GM21423 (cell line): ENCODE data around the gene IRAK1.
A peak's percentile ranks its signal among the peaks of the same experiment; 100 is the strongest.

Experiments used
- ATAC-seq: cut with Tn5 transposase; IDR thresholded peaks from one replicate; pipeline ENCODE4 v1.9.1; 2021; ENCODE audit warnings: mild to moderate bottlenecking, moderate library complexity; ENCODE audit not compliant: unreplicated experiment

IRAK1 gene

DNA sequence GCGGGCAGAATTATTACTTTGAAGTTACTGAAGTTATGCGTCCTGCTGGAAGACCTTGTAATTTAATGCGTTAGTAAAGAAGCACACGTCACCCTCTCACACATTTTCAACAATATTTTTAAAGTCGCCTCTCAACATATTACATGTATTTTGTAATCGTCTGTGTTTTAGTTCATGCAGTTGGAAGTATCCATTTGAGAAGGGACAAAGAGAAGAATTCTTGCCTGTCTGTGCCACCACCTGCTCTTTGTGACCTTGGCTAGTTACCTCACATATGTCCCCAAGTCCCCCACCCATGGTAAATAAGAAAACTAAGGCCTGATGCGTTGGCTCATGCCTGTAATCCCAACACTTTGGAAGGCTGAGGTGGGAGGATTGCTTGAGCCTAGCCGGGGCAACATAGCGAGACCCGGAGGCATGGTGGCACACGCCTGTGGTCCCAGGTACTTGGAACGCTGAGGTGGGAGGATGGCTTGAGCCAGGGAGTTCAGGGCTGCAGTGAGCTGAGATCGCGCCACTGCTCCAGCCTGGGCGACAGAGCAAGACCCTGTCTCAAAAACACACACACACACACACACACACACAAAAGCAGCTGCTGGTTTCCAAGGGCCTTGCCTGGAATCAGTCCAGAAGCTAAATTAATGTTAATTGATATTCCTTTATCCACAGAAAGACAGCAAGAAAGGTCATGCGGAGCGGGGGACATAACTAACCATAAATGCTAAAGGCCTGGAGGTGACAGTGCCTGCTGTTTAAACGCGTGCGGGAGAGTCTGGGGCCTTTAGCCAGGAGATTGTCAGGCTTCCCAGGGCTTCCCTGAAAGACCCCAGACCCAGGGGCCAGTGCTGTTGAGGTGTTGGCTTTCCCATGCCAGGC is 46.3 kb downstream of the IRAK1 start:
- ATAC-seq, result no peak

DNA sequence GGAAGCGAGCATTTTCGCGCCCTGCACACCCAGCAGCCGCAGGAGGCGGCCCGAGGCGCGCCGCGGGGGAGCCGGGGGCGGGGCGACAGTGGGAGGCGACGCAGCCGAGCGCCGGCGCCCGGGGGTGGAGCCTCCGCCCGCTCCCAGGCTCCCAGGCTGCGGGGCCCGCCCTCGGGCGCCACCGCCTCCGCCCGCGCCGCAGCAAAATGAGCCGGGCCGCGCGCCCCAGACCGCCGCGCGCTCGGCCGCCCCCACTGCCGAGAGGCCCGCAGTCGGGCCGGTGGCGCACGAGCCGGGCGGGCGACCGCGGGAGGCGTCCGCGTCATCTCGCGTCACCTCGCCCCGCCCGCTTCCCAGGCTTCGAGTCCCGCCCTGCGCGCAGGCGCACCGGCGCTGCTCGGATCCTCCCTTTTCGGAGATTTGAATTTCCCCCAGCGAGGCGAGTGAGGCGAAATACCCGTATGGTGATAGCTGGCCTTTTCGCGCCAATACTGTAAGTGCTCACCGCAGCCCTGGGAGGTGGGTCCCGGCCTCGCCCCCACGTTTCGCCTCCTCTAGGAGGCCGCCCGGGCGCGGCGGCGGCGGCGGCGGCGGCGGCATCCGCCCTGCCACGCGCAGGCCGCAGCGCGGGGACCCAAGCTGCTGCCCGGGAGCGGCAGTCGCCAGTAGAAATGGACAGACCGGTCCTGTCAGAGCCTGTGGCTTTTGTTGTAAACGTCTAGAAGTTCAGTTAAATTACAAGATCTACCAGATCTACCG is 47.2 kb downstream of the IRAK1 start, which contains the start of gene TMEM187:
TSS of gene TMEM187 (plus strand) at position 387 of the 759 bp plus-strand sequence. CDS start 9,309 bp downstream, outside the sequence.
- ATAC-seq, result peak; percentile 43

DNA sequence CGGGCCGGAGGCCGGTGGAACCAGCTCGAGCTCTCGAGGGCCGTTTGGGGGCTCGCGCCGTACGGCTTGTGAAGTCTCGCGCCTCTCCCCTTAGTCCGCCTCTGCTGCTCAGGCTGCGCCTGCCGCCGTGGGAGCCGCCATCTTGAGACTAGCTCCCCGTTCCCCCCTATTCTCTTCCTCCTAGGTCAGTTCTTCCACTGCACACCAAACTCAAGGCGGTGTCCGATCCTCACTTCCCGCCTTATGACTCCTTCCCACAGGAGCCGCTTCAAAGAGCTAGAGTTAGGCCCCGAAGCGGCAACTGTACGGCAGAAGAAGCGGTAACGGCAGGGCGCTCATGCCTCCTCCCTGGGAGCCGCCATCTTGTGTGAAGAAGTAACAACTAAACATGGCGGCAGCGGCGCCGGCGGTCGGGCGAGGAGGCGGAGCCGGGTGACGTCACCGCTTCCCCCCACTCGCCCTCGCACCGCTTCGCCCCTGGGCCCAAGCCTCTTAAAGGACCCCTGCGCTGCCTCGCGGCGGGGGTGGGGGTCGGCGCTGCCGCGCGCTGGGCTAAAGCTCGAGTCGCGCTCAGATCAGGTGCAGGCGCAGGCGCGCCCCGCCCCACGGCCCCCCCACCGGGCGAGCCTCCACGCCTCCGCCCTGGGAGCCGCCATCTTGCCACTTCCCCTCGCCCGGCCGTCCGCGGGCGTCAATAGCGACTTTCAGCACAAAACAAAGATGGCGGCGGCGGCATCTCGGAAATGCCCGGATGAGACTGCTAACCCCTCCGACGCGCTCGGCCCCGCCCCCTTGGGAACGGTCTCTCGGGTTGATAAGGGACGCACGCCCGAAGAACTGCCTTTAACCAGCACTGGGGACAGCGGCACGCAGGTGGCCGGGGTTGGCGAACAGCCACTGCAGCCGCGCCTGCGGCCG is 48.0 kb downstream of the IRAK1 start, which contains the start of gene HCFC1:
TSS of gene HCFC1 (minus strand) at position 369 of the 918 bp plus-strand sequence. CDS start 978 bp downstream, outside the sequence.
- ATAC-seq, result peak; percentile 35

DNA sequence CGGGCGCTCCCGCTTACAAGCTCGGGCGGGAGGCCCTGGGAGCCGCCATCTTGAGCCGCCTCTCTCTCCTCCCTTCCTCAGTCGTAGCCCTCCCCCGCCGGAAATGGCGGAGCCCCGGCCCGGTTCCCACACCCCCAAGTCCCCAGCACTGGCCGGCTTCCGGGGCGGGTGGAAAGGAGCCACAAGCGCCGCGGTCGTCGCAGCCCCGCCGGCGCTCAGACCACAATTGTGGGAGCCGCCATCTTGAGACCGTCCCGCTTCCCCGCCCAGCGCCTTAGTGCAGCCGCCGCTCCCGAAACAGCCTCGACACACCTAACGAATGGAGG is 48.6 kb downstream of the IRAK1 start:
- peak; percentile 31 for ATAC-seq

DNA sequence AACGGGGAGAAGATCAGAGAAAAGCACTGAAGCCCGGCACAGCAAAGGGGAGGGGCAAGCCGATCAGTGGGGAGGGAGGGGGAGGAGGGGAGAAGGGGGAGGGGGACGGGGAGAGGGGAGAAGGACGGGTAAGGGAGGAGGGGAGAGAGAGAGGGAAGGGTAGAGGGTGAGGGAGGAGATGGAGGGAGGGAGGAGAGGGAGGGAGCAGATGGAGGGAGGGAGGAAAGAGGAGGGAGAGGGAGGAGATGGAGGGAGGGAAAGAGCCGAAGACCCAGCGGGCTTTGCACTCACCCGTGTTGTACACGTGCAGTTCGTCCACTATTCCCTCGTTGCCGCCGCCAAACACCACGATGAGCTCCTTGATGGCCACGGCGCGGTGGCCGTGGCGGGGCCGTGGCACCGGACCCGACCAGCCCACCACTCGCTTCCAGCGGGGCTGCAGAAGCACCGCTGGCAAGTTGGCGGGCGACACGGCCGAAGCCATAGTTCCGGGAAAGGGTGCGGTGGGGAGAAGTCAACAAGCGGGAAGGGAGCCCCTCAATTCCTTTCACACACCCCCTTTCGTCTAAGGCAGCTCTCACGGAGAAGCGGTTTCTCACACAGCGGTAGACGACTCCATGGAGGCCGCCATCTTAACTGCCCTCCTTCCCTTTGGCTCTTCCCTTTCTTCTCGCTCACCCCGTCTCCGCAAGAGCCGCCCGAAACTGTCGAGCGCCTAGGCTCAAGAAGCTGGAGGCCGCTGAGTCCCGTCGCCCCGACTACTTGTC is 49.2 kb downstream of the IRAK1 start:
- ATAC-seq, result peak; percentile 1

DNA sequence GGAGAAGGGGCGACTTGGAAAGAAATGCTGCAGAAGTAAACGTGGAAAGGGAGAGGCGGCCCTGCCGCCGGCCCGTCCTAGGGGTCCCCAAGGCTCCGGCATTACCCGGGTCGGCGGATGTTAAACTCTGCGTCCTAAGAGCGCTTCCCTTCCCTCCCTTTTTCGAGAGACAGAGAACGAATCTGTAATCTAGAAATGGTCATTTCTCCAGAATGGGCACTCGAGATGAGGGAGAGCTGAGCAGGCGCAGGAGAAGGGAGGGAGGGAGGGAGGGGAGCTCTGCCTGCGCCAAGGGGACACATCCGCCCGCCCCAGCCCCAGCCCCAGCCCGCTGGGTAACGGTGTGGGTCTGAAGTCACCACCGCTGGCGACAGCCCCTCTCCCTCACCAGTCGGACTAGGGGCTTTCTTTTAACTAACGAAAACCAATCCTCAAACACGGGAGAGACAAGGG is 49.8 kb downstream of the IRAK1 start:
- ATAC-seq, result no peak

DNA sequence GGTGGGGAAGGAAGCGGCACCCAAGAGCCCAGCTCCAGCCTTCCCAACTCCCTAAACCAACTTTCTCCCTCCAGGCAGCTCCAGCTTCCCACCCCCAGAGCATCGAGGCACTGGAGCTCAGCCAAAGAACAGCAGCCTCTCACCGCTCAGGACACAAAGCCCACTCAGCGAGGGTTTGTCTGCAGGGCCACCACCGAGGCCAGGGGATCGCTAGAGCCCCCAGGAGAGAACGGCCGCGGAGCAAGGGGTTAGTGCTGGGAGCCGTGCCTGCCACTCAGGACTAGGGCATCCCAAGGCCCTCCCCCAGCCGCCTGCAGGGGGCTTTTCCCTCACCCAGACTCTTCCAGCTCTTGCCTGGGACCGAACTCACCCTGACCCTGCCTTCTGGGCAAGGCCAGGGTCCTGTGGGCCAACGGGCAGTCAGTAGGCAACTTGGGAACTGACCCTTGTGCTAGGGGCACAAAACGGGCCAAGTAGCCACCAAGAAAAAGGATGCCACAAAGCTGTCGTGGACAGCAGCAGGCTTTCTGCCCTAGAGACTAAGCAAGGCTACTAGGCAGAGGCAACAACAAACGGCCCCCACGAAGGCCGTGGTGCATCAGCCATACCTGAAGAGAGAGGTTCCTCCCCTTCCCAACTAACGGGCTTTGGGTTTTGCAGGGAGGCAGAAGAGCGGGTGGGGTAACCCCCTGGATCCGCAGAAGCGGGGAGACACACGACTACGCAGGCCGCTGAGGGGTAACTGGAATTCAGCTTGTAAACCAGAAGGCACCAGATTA is 50.4 kb downstream of the IRAK1 start:
- no peak for ATAC-seq

DNA sequence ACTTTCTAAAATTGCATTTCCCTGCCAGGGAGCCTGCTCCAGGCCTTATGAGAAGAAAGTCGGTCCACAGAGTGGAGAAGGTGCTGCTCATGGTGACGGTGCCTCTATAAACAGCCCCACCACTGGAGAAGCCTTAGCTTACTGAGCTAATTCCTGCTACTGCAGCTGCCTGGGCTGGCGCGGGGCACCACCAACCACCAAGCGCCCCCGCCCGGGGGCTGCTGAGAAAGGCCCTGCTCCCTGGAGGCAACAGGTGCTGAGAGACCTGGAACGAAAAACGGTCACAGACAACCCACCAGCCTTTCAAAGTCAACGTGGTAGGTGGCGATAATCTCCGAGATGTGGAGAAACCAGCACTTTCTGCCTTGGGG is 51.0 kb downstream of the IRAK1 start:
- no peak for ATAC-seq

DNA sequence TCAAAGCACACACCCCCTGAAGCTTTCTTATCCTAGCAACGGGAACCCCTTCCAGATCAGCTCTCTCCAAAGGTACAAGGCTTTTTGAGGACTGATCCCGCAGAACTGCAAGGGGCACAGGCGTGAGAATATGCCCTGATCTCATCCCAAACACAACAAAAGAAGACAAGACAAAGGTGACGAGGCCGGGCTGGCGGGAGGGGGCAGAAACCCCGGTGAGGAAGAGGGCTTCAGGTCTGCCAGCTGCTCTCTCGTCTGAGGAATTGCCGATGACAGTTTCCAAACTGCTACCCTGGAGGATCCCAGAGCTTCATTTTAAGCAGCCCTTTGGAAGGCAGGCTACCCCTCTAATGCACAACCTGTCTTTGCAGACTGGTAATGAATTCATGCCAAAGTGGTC is 51.4 kb downstream of the IRAK1 start:
- no peak for ATAC-seq

DNA sequence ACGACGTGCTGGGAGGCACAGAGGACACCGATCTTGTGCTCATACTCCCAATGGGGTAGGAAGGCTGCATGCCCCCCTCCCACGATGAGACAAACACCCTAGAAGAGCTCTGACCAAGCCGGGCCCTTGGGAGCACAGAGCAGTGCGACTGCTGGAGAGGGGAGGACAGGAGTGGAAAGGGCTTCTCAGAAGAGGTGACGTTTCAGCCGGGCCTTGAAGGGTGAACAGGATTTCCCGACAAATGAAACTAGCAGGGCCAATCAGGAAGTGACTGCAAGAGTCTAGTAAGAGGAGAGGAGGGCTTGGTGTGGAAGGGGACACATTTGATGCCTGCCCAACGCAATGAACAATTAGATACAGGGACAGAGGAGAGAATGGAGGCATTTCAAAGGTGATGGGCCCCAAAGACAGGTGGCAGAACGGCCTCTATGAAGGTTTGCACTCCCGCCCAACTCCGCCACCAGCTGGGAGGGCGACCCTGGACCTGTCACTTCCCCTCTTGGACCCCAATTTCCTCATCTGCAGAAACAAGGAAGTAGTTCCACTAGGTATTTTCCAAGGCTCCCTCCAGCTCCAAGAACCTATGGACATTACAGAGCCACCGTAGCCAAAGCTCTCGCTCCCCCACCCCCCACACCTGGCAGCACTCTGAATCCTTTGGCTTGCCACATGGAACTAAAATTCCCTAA is 52.0 kb downstream of the IRAK1 start:
- ATAC-seq, result no peak

DNA sequence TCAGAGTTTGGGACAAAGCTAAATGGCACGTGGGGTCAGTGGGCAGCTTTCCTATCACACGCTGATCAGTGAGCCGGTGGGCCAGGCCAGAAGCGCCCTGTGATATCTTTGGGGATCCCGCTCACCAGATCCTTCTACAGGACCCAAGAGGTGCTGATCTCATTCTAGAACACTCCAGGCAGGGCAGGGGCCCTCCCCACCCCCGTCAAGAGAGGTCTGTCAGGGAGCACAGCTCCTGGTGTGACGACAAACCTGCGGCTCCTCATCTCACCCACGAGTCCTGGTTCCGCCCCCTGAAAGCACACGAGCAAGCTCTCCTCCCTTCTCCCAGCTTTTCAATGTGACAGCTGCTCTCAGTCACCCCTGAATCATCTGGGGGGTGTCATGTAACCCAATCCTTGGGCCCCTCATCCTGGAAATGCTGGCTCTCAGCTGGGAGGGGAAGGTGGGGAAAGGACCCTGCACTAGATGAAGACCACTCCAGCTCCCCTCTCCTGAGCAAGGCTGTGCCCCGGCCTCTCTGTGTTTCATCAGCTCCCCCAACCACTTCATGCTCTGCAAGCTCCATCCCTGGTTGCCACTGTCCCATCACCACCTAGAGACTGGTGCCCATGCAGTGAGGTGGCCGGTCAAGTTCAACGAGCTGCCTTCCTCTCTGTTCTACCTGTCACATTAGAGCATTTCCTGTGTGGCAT is 52.7 kb downstream of the IRAK1 start:
- no peak for ATAC-seq

DNA sequence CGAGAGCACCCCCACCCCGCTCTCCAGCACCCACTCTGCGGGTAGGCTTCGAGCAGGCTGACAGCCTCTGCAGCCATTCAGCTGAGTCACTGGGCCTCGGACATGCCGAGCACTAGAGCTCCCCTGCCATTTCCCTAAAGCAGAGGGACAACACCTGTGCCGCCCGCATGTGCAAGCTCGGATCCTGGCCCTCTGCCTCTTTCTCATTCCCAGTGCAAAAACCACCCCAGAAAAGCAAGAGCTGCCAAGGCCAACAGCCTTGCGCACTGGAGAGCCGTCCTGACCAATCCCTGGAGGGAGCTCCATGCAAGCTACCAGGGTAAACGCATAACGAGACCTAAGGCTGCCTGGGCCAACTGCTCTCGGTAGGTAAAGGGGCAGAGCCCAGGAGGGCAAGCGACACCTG is 53.4 kb downstream of the IRAK1 start:
- ATAC-seq, result no peak

DNA sequence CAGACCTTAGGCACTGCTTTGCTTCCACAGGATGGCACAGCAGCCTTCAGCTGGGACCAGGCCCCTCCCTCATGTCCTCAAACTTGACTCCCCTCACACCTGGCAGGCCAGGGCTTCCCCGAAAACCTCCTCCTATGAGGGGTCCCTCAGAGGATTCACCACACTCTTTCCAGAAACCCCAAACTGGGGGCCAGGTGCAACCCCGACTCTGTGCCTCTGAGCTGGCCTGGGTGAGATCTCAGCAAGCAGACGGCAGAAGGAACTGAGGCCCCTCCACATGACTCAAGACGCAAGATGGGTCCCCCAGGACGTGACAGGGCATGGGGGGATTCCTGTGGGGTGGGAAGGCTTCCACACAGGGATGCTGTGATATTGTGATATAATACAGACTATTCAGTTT is 54.3 kb downstream of the IRAK1 start:
- no peak for ATAC-seq

DNA sequence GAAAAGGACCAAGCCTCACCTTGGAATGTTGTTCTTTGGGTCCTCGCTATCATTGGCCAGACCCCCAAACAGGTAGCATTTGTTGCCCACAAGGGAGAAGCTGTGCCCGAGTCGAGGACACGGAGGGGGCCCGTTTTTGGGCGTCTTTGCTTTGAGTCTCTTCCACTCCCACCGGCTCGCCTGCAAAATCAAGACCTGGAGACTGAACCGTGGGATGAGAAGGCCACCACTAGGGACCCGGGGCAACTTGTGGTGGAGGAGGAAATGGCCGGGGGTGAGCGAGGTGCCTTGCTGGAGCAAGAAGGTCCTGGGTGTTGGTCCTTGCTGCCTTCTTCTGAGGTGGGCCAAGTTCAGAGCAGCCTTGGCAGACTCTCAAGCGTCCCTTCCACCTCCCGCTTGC is 55.6 kb downstream of the IRAK1 start:
- ATAC-seq, result no peak

DNA sequence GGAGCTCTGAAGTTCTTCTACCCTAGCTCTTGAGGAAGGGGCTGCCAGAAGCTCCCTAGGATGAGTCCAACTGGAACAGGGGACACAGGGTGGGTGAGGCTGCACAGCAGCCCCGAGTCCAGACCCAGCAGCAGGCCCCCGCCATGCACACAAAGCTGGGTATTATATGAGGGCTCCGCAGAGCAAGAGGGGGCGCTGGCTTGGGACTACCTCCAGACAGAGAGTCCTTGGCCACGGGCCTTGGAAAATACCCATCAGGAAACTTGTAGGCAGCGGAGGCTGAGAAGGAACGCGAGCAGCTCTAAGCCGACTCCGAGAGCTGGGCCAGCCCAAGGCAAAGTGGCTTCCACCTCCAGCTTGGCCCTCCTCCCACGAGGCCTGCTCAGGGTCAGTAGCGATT is 56.2 kb downstream of the IRAK1 start:
- ATAC-seq, result no peak

DNA sequence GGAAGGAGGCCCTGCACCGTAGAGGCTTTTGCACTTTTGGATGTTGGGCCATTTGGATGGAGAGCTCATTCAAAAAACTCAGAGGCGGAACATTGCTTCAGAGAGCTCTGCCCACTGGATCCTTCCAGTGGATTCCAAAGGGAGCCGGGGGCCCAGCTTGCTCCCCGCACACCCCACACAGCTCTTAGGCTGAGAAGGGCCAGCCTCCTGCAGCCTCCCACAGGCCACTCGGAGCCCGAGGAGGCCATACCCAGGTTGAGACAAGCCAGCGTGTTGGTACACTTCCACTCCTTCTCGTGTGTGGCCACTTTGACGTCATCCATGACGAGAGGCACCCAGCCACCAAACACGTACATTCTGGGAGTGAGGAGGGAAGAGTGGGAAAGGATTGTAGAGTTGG is 58.4 kb downstream of the IRAK1 start:
- no peak for ATAC-seq

DNA sequence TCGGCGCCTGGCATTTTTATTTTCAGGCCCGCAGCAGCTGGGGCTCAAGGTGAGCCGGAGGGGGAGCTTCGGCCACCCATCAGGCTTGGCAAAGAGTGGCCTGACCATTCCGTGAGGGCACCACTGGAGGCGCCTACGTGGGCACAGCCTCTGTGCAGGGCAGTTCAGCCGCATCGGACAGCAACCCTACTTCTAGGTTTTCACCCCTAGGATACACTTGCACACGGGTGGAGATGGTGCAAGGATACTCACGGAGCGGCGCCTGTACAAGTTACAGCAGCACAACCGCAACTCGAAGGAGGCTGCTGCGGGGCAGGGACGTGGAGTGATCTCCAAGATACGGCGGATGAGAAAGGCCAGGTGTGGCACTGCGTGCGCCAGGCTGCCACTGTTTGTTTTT is 58.9 kb downstream of the IRAK1 start:
- ATAC-seq, result no peak
